DND-41 (cell line): ENCODE results near the gene SIK1.

ENCODE experiments used
- ATAC-seq: fragments of 200-7000 bp; cut with Tn5 transposase; 3 replicates; pipeline ENCODE4 v1.9.1; 2021; ENCODE audit warnings: low read depth; ENCODE audit not compliant: insufficient read depth
- DNase-seq: peaks from one replicate; pipeline ENCODE4 v3.0.0-alpha.2; 2020
- H2AFZ ChIP-seq: 2 replicates; pipeline ENCODE4 v1.6.0; 2012; ENCODE audit warnings: low read depth, low read length
- H3K27ac ChIP-seq: 2 replicates; pipeline ENCODE4 v1.5.1; 2012; ENCODE audit warnings: low read length, inconsistent platforms
- H3K27me3 ChIP-seq: fragments of 200-600 bp; sonication (generic); 2 replicates; pipeline ENCODE4 v1.6.0; 2012; ENCODE audit warnings: low read length, mild to moderate bottlenecking, inconsistent platforms; ENCODE audit not compliant: insufficient read depth, poor library complexity
- H3K36me3 ChIP-seq: 2 replicates; pipeline ENCODE4 v1.5.1; 2012; ENCODE audit warnings: low read length, inconsistent platforms; ENCODE audit not compliant: insufficient read depth
- H3K4me1 ChIP-seq: 2 replicates; pipeline ENCODE4 v1.5.1; 2012; ENCODE audit warnings: mild to moderate bottlenecking, low read length; ENCODE audit not compliant: insufficient read depth
- H3K4me2 ChIP-seq: 2 replicates; pipeline ENCODE4 v1.6.0; 2012; ENCODE audit warnings: mild to moderate bottlenecking, moderate library complexity, low read length, inconsistent platforms; ENCODE audit not compliant: insufficient read depth
- H3K4me3 ChIP-seq, 2 experiments: fragments of 200-600 bp in 1 of 2; shearing (Covaris generic) in 1 of 2; 2 replicates each; pipeline ENCODE4 v1.5.1; 2012 to 2016; ENCODE audit warnings: inconsistent platforms in 2 of 2, low read length in 2 of 2, mild to moderate bottlenecking in 2 of 2, low read depth in 1 of 2, moderate library complexity in 1 of 2
- H3K79me2 ChIP-seq: 2 replicates; pipeline ENCODE4 v1.6.0; 2012; ENCODE audit warnings: low read length, inconsistent platforms; ENCODE audit not compliant: insufficient read depth
- H3K9ac ChIP-seq: 2 replicates; pipeline ENCODE4 v1.6.0; 2012; ENCODE audit warnings: low read depth, mild to moderate bottlenecking, inconsistent platforms, low read length, moderate library complexity
- H3K9me3 ChIP-seq: 2 replicates; pipeline ENCODE4 v1.5.1; 2012; ENCODE audit warnings: low read length, moderate library complexity, mild to moderate bottlenecking, inconsistent platforms; ENCODE audit not compliant: insufficient read depth, severe bottlenecking
- H4K20me1 ChIP-seq: 2 replicates; pipeline ENCODE4 v1.6.0; 2012; ENCODE audit warnings: low read length; ENCODE audit not compliant: insufficient read depth
- CTCF ChIP-seq: IDR thresholded peaks from 2 replicates; pipeline ENCODE4 v1.5.1; 2012; ENCODE audit warnings: borderline replicate concordance, low read length, moderate library complexity, mild to moderate bottlenecking; ENCODE audit not compliant: poor library complexity, severe bottlenecking; ENCODE audit errors: extremely low read depth
- EZH2 ChIP-seq: IDR thresholded peaks from 3 replicates; pipeline ENCODE4 v1.6.1; 2012; ENCODE audit warnings: borderline replicate concordance, low read depth, mild to moderate bottlenecking, moderate library complexity, low read length, inconsistent platforms; ENCODE audit not compliant: severe bottlenecking

SIK1 gene

GRCh38 chr21:43376478-43376882, 50.5 kb downstream of the SIK1 start:
- no peak overlapping the region for H3K27ac ChIP-seq
- no peaks in the 10 kb centered on the region for H3K27me3 ChIP-seq
- DNase-seq (no peak), ATAC-seq (no peak)
- no peak overlapping the region for H2AFZ ChIP-seq
- no peaks in the 10 kb centered on the region for H3K9me3 ChIP-seq
- H3K4me2 ChIP-seq = no peak overlapping the region
- no peaks in the 10 kb centered on the region for H3K79me2 ChIP-seq
- no peak overlapping the region for H3K4me3 ChIP-seq
- no peaks in the 10 kb centered on the region for H3K36me3 ChIP-seq
- H3K9ac ChIP-seq = no peak overlapping the region
- H4K20me1 ChIP-seq = no peaks in the 10 kb centered on the region
- no peaks in the 10 kb centered on the region for H3K4me1 ChIP-seq
- no peak for TF ChIP-seq CTCF
- no peak for TF ChIP-seq EZH2

GRCh38 chr21:43375837-43376477, 51.0 kb downstream of the SIK1 start:
- Histone ChIP-seq H3K4me2 (no peak overlapping the region), H3K27ac (no peak overlapping the region), H3K36me3 (no peaks in the 10 kb centered on the region), H3K4me3 (no peak overlapping the region), H3K9ac (no peak overlapping the region), H3K27me3 (no peaks in the 10 kb centered on the region), H2AFZ (no peak overlapping the region), H3K79me2 (no peaks in the 10 kb centered on the region), H3K4me1 (no peaks in the 10 kb centered on the region), H3K9me3 (no peaks in the 10 kb centered on the region), H4K20me1 (no peaks in the 10 kb centered on the region)
- TF ChIP-seq EZH2 (no peak), CTCF (no peak)
- no peak for DNase-seq
- ATAC-seq = no peak

GRCh38 chr21:43375006-43375836, 51.7 kb downstream of the SIK1 start:
- no peak overlapping the region for H2AFZ ChIP-seq
- no peaks in the 10 kb centered on the region for H3K9me3 ChIP-seq
- DNase-seq (no peak), ATAC-seq (no peak)
- no peaks in the 10 kb centered on the region for H3K36me3 ChIP-seq
- H3K9ac ChIP-seq = no peak overlapping the region
- no peak overlapping the region for H3K27ac ChIP-seq
- H3K79me2 ChIP-seq = no peaks in the 10 kb centered on the region
- H3K4me1 ChIP-seq = no peaks in the 10 kb centered on the region
- no peak overlapping the region for H3K4me2 ChIP-seq
- no peak overlapping the region for H3K4me3 ChIP-seq
- H3K27me3 ChIP-seq = no peaks in the 10 kb centered on the region
- H4K20me1 ChIP-seq = no peaks in the 10 kb centered on the region
- TF ChIP-seq EZH2 = no peak
- TF ChIP-seq CTCF = no peak
